H1 (cell line): ENCODE measurements around the gene SSC5D. TPM values are rescaled to one million over a fixed set of nuclear protein-coding genes. Genes with fewer than 3 reads are reported as not detected.

Experiments used
- CTCF ChIA-PET: fragments of 300-600 bp; sonication (Branson Sonifier 250); formaldehyde crosslinking; loops from one replicate; lab custom pipeline; 2021; ENCODE audit not compliant: partially characterized antibody; lab: Charles Lee
- POLR2A ChIA-PET: fragments of 300-600 bp; sonication (Branson Sonifier 250); formaldehyde crosslinking; loops from one replicate; lab custom pipeline; 2021; ENCODE audit warnings: inconsistent platforms; ENCODE audit not compliant: partially characterized antibody; lab: Charles Lee
- DNase-seq, 2 experiments: peaks; one replicate each; pipeline versions ENCODE4 v3.0.0 to v3.0.0-alpha.2; 2010 to 2022; ENCODE audit warnings: low spot score in 2 of 2, low read depth in 1 of 2, mixed read lengths in 1 of 2
- FAIRE-seq: peaks from 2 replicates; lab custom pipeline; 2011; peaks lifted over from hg19 to GRCh38; lab: Jason Lieb, UNC
- H2AFZ ChIP-seq: 2 replicates; pipeline ENCODE4 v1.8.1; 2012; ENCODE audit warnings: low read length, inconsistent platforms
- H2AK5ac ChIP-seq: 2 replicates; pipeline ENCODE4 v1.6.1; 2013; ENCODE audit warnings: low read depth, low read length
- H2BK120ac ChIP-seq: replicated peaks from 2 replicates; pipeline ENCODE3; 2013; ENCODE audit warnings: low read depth, low read length, inconsistent platforms
- H2BK12ac ChIP-seq: 2 replicates; pipeline ENCODE4 v1.6.1; 2013; ENCODE audit warnings: low read depth, low read length
- H2BK15ac ChIP-seq: 2 replicates; pipeline ENCODE4 v1.6.1; 2013; ENCODE audit warnings: low read length
- H2BK20ac ChIP-seq: 2 replicates; pipeline ENCODE4 v1.6.1; 2013; ENCODE audit warnings: low read length
- H2BK5ac ChIP-seq: 2 replicates; pipeline ENCODE4 v1.6.1; 2013; ENCODE audit warnings: low read depth, low read length
- H3K14ac ChIP-seq: 2 replicates; pipeline ENCODE4 v1.6.1; 2013; ENCODE audit warnings: inconsistent platforms; ENCODE audit not compliant: insufficient read length
- H3K18ac ChIP-seq: 2 replicates; pipeline ENCODE4 v1.6.1; 2013; ENCODE audit warnings: low read length; ENCODE audit errors: extremely low read depth
- H3K23ac ChIP-seq: 2 replicates; pipeline ENCODE4 v1.6.1; 2013; ENCODE audit warnings: inconsistent platforms; ENCODE audit not compliant: insufficient read length
- H3K23me2 ChIP-seq: 2 replicates; pipeline ENCODE4 v1.6.1; 2013; ENCODE audit warnings: low read depth, low read length
- H3K27ac ChIP-seq: 2 replicates; pipeline ENCODE4 v1.6.1; 2011; ENCODE audit warnings: low read depth, low read length, inconsistent platforms
- H3K27me3 ChIP-seq, 4 experiments: replicated peaks in 1 of 4; 1 replicate in 1 of 4; 2 replicates in 3 of 4; pipeline versions ENCODE4 v1.6.1 to v1.8.1; 2011 to 2013; ENCODE audit warnings: low read length in 3 of 4, mild to moderate bottlenecking in 3 of 4, inconsistent platforms in 2 of 4, mixed read lengths in 2 of 4, moderate library complexity in 1 of 4; ENCODE audit not compliant: control insufficient read depth in 3 of 4, insufficient read depth in 3 of 4; ENCODE audit errors: extremely low read depth in 1 of 4
- H3K36me3 ChIP-seq, 4 experiments: 2 replicates each; pipeline versions ENCODE4 v1.6.1 to v1.8.1; 2011 to 2013; ENCODE audit warnings: mild to moderate bottlenecking in 4 of 4, low read length in 3 of 4, moderate library complexity in 2 of 4, control low read depth in 1 of 4, inconsistent platforms in 1 of 4; ENCODE audit not compliant: insufficient read depth in 4 of 4, control insufficient read depth in 2 of 4
- H3K4ac ChIP-seq: replicated peaks from 2 replicates; pipeline ENCODE3; 2013; ENCODE audit warnings: low read length, low read depth, mixed read lengths, inconsistent platforms; ENCODE audit not compliant: insufficient read length
- H3K4me1 ChIP-seq, 4 experiments: replicated peaks in 1 of 4; 1 replicate in 1 of 4; 2 replicates in 3 of 4; pipeline versions ENCODE4 v1.6.1 to v1.8.1; 2011 to 2013; ENCODE audit warnings: low read length in 3 of 4, inconsistent platforms in 2 of 4, mixed read lengths in 1 of 4; ENCODE audit not compliant: insufficient read depth in 4 of 4, control insufficient read depth in 3 of 4
- H3K4me2 ChIP-seq, 2 experiments: 2 replicates each; pipeline versions ENCODE4 v1.6.1 to v1.8.1; 2011 to 2013; ENCODE audit warnings: low read depth in 2 of 2, low read length in 2 of 2, control low read depth in 1 of 2, inconsistent platforms in 1 of 2, mild to moderate bottlenecking in 1 of 2; ENCODE audit not compliant: insufficient read depth in 1 of 2
- H3K4me3 ChIP-seq, 4 experiments: fragments of 200-600, 300-600 bp in 1 of 4; sonication (generic), shearing (Covaris generic), sonication (Bioruptor Twin) in 1 of 4; 2 replicates each; pipeline versions ENCODE4 v1.5.1 to v1.8.1; 2011 to 2016; ENCODE audit warnings: low read length in 4 of 4, low read depth in 3 of 4, control low read depth in 2 of 4, inconsistent platforms in 2 of 4, mild to moderate bottlenecking in 2 of 4, mixed read lengths in 1 of 4, moderate library complexity in 1 of 4; ENCODE audit not compliant: insufficient read depth in 2 of 4; ENCODE audit errors: extremely low read depth in 1 of 4
- H3K56ac ChIP-seq: replicated peaks from 2 replicates; pipeline ENCODE3; 2013; ENCODE audit warnings: low read depth, mild to moderate bottlenecking, mixed read lengths, low read length, inconsistent platforms; ENCODE audit not compliant: insufficient read length
- H3K79me1 ChIP-seq: 2 replicates; pipeline ENCODE4 v1.6.1; 2013; ENCODE audit warnings: low read depth, low read length, control low read depth
- H3K79me2 ChIP-seq, 2 experiments: 2 replicates each; pipeline versions ENCODE4 v1.6.1 to v1.8.1; 2012 to 2013; ENCODE audit warnings: low read length in 2 of 2, mild to moderate bottlenecking in 2 of 2, inconsistent platforms in 1 of 2; ENCODE audit not compliant: insufficient read depth in 2 of 2, control insufficient read depth in 1 of 2
- H3K9ac ChIP-seq, 4 experiments: replicated peaks in 1 of 4; 1 replicate in 1 of 4; 2 replicates in 3 of 4; pipeline versions ENCODE4 v1.6.1 to v1.8.1; 2011 to 2013; ENCODE audit warnings: low read depth in 3 of 4, low read length in 3 of 4, control low read depth in 2 of 4, mild to moderate bottlenecking in 2 of 4, moderate library complexity in 2 of 4, inconsistent platforms in 1 of 4; ENCODE audit errors: extremely low read depth in 1 of 4
- H3K9me3 ChIP-seq, 2 experiments: 2 replicates each; pipeline versions ENCODE4 v1.6.1 to v1.8.1; 2012 to 2013; ENCODE audit warnings: mild to moderate bottlenecking in 2 of 2, moderate library complexity in 2 of 2, control low read depth in 1 of 2, inconsistent platforms in 1 of 2, low read depth in 1 of 2, low read length in 1 of 2, mixed read lengths in 1 of 2; ENCODE audit not compliant: insufficient read depth in 2 of 2
- H4K20me1 ChIP-seq, 2 experiments: replicated peaks in 1 of 2; 2 replicates each; pipeline versions ENCODE3 to v1.8.1; 2011 to 2013; ENCODE audit warnings: inconsistent platforms in 2 of 2, low read length in 2 of 2, mild to moderate bottlenecking in 1 of 2; ENCODE audit not compliant: insufficient read depth in 2 of 2, control insufficient read depth in 1 of 2
- H4K5ac ChIP-seq: 2 replicates; pipeline ENCODE4 v1.6.1; 2013; ENCODE audit warnings: low read length, low read depth, mixed read lengths, inconsistent platforms; ENCODE audit not compliant: insufficient read length
- H4K8ac ChIP-seq: 2 replicates; pipeline ENCODE4 v1.8.0; 2013; ENCODE audit warnings: mild to moderate bottlenecking, moderate library complexity, low read length, inconsistent platforms; ENCODE audit not compliant: insufficient read depth; ENCODE audit errors: extremely low read depth
- H4K91ac ChIP-seq: replicated peaks from 2 replicates; pipeline ENCODE3; 2013; ENCODE audit warnings: low read length, mixed read lengths, inconsistent platforms; ENCODE audit not compliant: insufficient read length
- ASH2L ChIP-seq: fragments of 200-600, 300-600 bp; sonication (generic); IDR thresholded peaks from one replicate; pipeline ENCODE4 v1.7.1; 2017; ENCODE audit warnings: low read length
- EZH2 ChIP-seq: fragments of 200-600 bp; sonication (generic); IDR thresholded peaks from 2 replicates; pipeline ENCODE4 v1.7.1; 2012; ENCODE audit warnings: low read depth, mild to moderate bottlenecking, moderate library complexity, low read length, inconsistent platforms; ENCODE audit not compliant: severe bottlenecking
- FOSL1 ChIP-seq: IDR thresholded peaks from 2 replicates; pipeline ENCODE4 v1.6.1; 2011; ENCODE audit warnings: mild to moderate bottlenecking, low read depth, low read length, moderate library complexity; ENCODE audit not compliant: insufficient read depth
- GTF2F1 ChIP-seq: IDR thresholded peaks from 2 replicates; pipeline ENCODE4 v1.6.1; 2012; ENCODE audit warnings: low read depth, low read length, improper control_type of control experiment, borderline replicate concordance
- PHF8 ChIP-seq: fragments of 200-600 bp; sonication (generic); conservative IDR thresholded peaks from 2 replicates; pipeline ENCODE4 v1.7.1; 2012; ENCODE audit warnings: low read depth, mild to moderate bottlenecking, inconsistent platforms, low read length, moderate library complexity
- SIN3A ChIP-seq, 2 experiments: IDR thresholded peaks in 1 of 2; conservative IDR thresholded peaks in 1 of 2; 2 replicates each; pipeline ENCODE4 v1.6.1; 2011 to 2012; ENCODE audit warnings: low read length in 2 of 2, improper control_type of control experiment in 1 of 2, low read depth in 1 of 2, mild to moderate bottlenecking in 1 of 2
- TEAD4 ChIP-seq: IDR thresholded peaks from 2 replicates; pipeline ENCODE4 v1.6.1; 2012; ENCODE audit warnings: low read depth, low read length, inconsistent platforms, mixed read lengths
- WGBS, 2 experiments: shearing (Covaris generic) in 1 of 2; methylation state at CpG; one replicate each; pipeline versions ENCODE4 v1.1.6 to v1.1.7; 2013 to 2015; ENCODE audit warnings: low lambda C conversion rate in 2 of 2, mixed read lengths in 2 of 2, inconsistent platforms in 1 of 2, low coverage in 1 of 2, missing lambda C conversion rate in 1 of 2; ENCODE audit not compliant: insufficient replicate concordance in 2 of 2, insufficient coverage in 1 of 2, insufficient read length in 1 of 2; ENCODE audit errors: extremely low coverage in 1 of 2, missing lambda C conversion rate in 1 of 2; 5-methylcytosine and 5-hydroxymethylcytosine counted together
- polyA plus RNA-seq, 7 experiments: library from polyadenylated mRNA; depleted of rRNA in 3 of 7; stranded (reverse) in 5 of 7; unstranded in 2 of 7; fragments of >200 nt in 5 of 7; fragments of 200-250 nt in 2 of 7; gene quantifications; 1 replicate in 5 of 7; 2 replicates in 1 of 7; 4 replicates in 1 of 7; pipeline versions ENCODE4 v1.2.1 to v1.2.3, GENCODE V29; 2011 to 2013; ENCODE audit warnings: missing spikeins in 2 of 7, mixed read lengths in 2 of 7
- total RNA-seq: library from RNA; stranded (reverse); fragmentation: NEBNext Ultra II Directional; extraction: Animal tissue kit (Norgen Biotek cat#: 25700); gene quantifications from 2 replicates; pipeline ENCODE4 v1.2.1, GENCODE V29; 2021
- TF ChIP-seq, protein P1 (sequence below), 3 experiments: IDR thresholded peaks; 1 replicate in 2 of 3; 2 replicates in 1 of 3; pipeline versions ENCODE4 v1.5.1 to v1.6.1; 2011; ENCODE audit warnings: low read length in 3 of 3, mild to moderate bottlenecking in 3 of 3, inconsistent platforms in 2 of 3, low read depth in 1 of 3, moderate library complexity in 1 of 3; ENCODE audit not compliant: insufficient read depth in 1 of 3; ENCODE audit errors: control extremely low read depth in 1 of 3

SSC5D gene
- total and polyA plus RNA-seq, 2 of the 8 experiments (the other 6 are each of a cell fraction or from before 2014, with no cell fraction given), result 0.39 to 1.7 TPM

GRCh38 chr19:55550321-55550650 lies 62.0 kb downstream of the SSC5D start:
- peak overlapping the region; percentile 32 to 57 (median 39); a peak in 7 of 8 replicates for H3K4me3 ChIP-seq
- no peak overlapping the region for H2AK5ac ChIP-seq
- H4K8ac ChIP-seq, result no peak overlapping the region
- peak overlapping the region; percentile 20; the same call in 1 of the 2 replicates for H3K18ac ChIP-seq
- 0 out of 2 replicates have a peak overlapping the region, but pooled peaks have one; percentile 82 for H2BK20ac ChIP-seq
- 0 out of 7 replicates have a peak overlapping the region, but pooled peaks of 1 of the 4 experiments have one; percentile 9 for H3K9ac ChIP-seq
- no peaks in the 10 kb centered on the region for H4K20me1 ChIP-seq
- H3K36me3 ChIP-seq, result no peaks in the 10 kb centered on the region
- DNase-seq, result no peak
- peak overlapping the region; percentile 78; the same call in 1 of the 2 replicates for H2BK12ac ChIP-seq
- H2BK120ac ChIP-seq, result peak overlapping the region; percentile 7
- no peak overlapping the region for H3K56ac ChIP-seq
- WGBS, 2 experiments, result 17% methylated on average over 7 of the region's 7 CpGs; no CpG with 5 or more reads in 1 of the 2 experiments
- H4K5ac ChIP-seq, result peak overlapping the region; percentile 73
- peak overlapping the region; percentile 68 to 82 for H3K4me2 ChIP-seq
- no peaks in the 10 kb centered on the region for H3K79me2 ChIP-seq
- H2BK5ac ChIP-seq, result peak overlapping the region; percentile 82; the same call in 1 of the 2 replicates
- 0 out of 2 replicates have a peak overlapping the region, but pooled peaks have one; percentile 83 for H2BK15ac ChIP-seq
- no peaks in the 10 kb centered on the region for H3K9me3 ChIP-seq
- peak overlapping the region; percentile 27 for H3K14ac ChIP-seq
- H3K79me1 ChIP-seq, result no peaks in the 10 kb centered on the region
- TF ChIP-seq SIN3A (conservative IDR thresholded peaks at IDR 0.05 in 1 of 2, IDR thresholded peaks at IDR 0.05 in 1 of 2; ENCODE audit: low read depth in 1 of 2, low read length in 2 of 2), result peak in 1 of 2 experiments; percentile 14; a peak in 1 of 4 replicates
- TF ChIP-seq TEAD4, result peak; percentile 86
- TF ChIP-seq, protein P1, sequence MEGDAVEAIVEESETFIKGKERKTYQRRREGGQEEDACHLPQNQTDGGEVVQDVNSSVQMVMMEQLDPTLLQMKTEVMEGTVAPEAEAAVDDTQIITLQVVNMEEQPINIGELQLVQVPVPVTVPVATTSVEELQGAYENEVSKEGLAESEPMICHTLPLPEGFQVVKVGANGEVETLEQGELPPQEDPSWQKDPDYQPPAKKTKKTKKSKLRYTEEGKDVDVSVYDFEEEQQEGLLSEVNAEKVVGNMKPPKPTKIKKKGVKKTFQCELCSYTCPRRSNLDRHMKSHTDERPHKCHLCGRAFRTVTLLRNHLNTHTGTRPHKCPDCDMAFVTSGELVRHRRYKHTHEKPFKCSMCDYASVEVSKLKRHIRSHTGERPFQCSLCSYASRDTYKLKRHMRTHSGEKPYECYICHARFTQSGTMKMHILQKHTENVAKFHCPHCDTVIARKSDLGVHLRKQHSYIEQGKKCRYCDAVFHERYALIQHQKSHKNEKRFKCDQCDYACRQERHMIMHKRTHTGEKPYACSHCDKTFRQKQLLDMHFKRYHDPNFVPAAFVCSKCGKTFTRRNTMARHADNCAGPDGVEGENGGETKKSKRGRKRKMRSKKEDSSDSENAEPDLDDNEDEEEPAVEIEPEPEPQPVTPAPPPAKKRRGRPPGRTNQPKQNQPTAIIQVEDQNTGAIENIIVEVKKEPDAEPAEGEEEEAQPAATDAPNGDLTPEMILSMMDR (IDR thresholded peaks at IDR 0.05; ENCODE audit: control extremely low read depth in 1 of 3, insufficient read depth in 1 of 3, low read depth in 1 of 3, low read length in 3 of 3), result peak in 1 of 3 experiments; percentile 6; a peak in 1 of 4 replicates
- no peak for TF ChIP-seq FOSL1
- peak; percentile 82 for TF ChIP-seq ASH2L
- no peak for TF ChIP-seq EZH2
- TF ChIP-seq PHF8, result 0 out of 2 replicates have a peak, but pooled peaks have one; percentile 9
- TF ChIP-seq GTF2F1, result no peak
- TF ChIP-seq, all 59 proteins: peak for 5
- FAIRE-seq, result peak; percentile 60
- H3K27ac ChIP-seq, result no peak overlapping the region
- ChIA-PET POLR2A (interaction anchor here (0.6 to 2.3 kb wide), 19 partner anchors 9 to 470 kb away, joined by 3 to 10 read pairs (median 4); partner anchors contain the start of genes FIZ1, UBE2S and ZNF579), CTCF (interaction anchor here (0.6 to 2.1 kb wide), 8 partner anchors 10 to 104 kb away, joined by 3 to 6 read pairs (median 4); partner anchors contain the start of gene U2AF2)
- H2AFZ ChIP-seq, result peak overlapping the region; percentile 91
- peak overlapping the region; percentile 69 for H4K91ac ChIP-seq
- no peak overlapping the region for H3K4ac ChIP-seq
- peaks cover 8 to 23% (median 14%) of the 10 kb centered on the region in 4 experiments for H3K4me1 ChIP-seq
- peaks cover 0 to 3% (median 0%) of the 10 kb centered on the region in 4 experiments; a peak in 1 of 7 replicates for H3K27me3 ChIP-seq
- no peak overlapping the region for H3K23ac ChIP-seq
- peaks cover 7% of the 10 kb centered on the region; the same call in 1 of the 2 replicates for H3K23me2 ChIP-seq
